Measurements from ENCODE around the gene TBC1D5. TPM values are rescaled to one million over a fixed set of nuclear protein-coding genes. Genes with fewer than 3 reads are reported as not detected.

TBC1D5 gene
- polyA plus RNA-seq, 1 experiment = 44.6 TPM

- H3K27me3 ChIP-seq (ENCODE audit: control insufficient read depth, insufficient read depth, low read length) = no peaks in the 10 kb centered on the region
- ChIA-PET CTCF (interaction anchor here (0.6 kb wide), 1 partner anchor 836 kb away, joined by 3 read pairs; no protein-coding TSS in a partner anchor), POLR2A (no interaction called here)
- DNase-seq (ENCODE audit: low read depth, low spot score) = no peak
- no peaks in the 10 kb centered on the region; the same call in 1 of the 2 replicates for H3K9me3 ChIP-seq (ENCODE audit: control insufficient read depth, insufficient read depth, low read length)
- no peak overlapping the region for H3K27ac ChIP-seq (ENCODE audit: low read depth, low read length)
- H3K4me3 ChIP-seq (ENCODE audit: low read depth, low read length) = no peak overlapping the region
- TF ChIP-seq CTCF (IDR thresholded peaks at IDR 0.05; ENCODE audit: low read depth, low read length) = no peak
These were observed 136.5 kb downstream of the TBC1D5 start for GRCh38 chr3:17605934-17606333.

GRCh38 chr3:17605032-17605431, 137.4 kb downstream of the TBC1D5 start:
- no peak for TF ChIP-seq CTCF (IDR thresholded peaks at IDR 0.05; ENCODE audit: low read depth, low read length)
- CTCF ChIA-PET = interaction anchor here (0.9 kb wide), 1 partner anchor 40 kb away, joined by 3 read pairs; no protein-coding TSS in a partner anchor
- Histone ChIP-seq H3K27ac (ENCODE audit: low read depth, low read length) (no peak overlapping the region), H3K9me3 (ENCODE audit: control insufficient read depth, insufficient read depth, low read length) (no peaks in the 10 kb centered on the region; the same call in 1 of the 2 replicates), H3K4me3 (ENCODE audit: low read depth, low read length) (no peak overlapping the region), H3K27me3 (ENCODE audit: control insufficient read depth, insufficient read depth, low read length) (no peaks in the 10 kb centered on the region)
- POLR2A ChIA-PET = no interaction called here
- peak; percentile 29 for DNase-seq (ENCODE audit: low read depth, low spot score)

- ChIA-PET CTCF (interaction anchor here (1.5 kb wide), 1 partner anchor 43 kb away, joined by 4 read pairs; no protein-coding TSS in a partner anchor), POLR2A (no interaction called here)
- H3K4me3 ChIP-seq (ENCODE audit: low read depth, low read length) = no peak overlapping the region
- no peaks in the 10 kb centered on the region for H3K27me3 ChIP-seq (ENCODE audit: control insufficient read depth, insufficient read depth, low read length)
- TF ChIP-seq CTCF (IDR thresholded peaks at IDR 0.05; ENCODE audit: low read depth, low read length) = no peak
- peaks cover 6% of the 10 kb centered on the region for H3K9me3 ChIP-seq (ENCODE audit: control insufficient read depth, insufficient read depth, low read length)
- H3K27ac ChIP-seq (ENCODE audit: low read depth, low read length) = no peak overlapping the region
- no peak for DNase-seq (ENCODE audit: low read depth, low spot score)
These were observed 140.3 kb downstream of the TBC1D5 start for GRCh38 chr3:17602126-17602525.

- Histone ChIP-seq H3K27ac (ENCODE audit: low read depth, low read length) (no peak overlapping the region), H3K27me3 (ENCODE audit: control insufficient read depth, insufficient read depth, low read length) (no peaks in the 10 kb centered on the region), H3K4me3 (ENCODE audit: low read depth, low read length) (no peak overlapping the region), H3K9me3 (ENCODE audit: control insufficient read depth, insufficient read depth, low read length) (peaks cover 9% of the 10 kb centered on the region)
- TF ChIP-seq CTCF (IDR thresholded peaks at IDR 0.05; ENCODE audit: low read depth, low read length) = no peak
- POLR2A ChIA-PET = no interaction called here
- CTCF ChIA-PET = no interaction called here
- DNase-seq (ENCODE audit: low read depth, low spot score) = no peak
These were observed 149.5 kb downstream of the TBC1D5 start for GRCh38 chr3:17592956-17593355.

- Histone ChIP-seq H3K27ac (ENCODE audit: low read depth, low read length) (no peak overlapping the region), H3K4me3 (ENCODE audit: low read depth, low read length) (no peak overlapping the region), H3K9me3 (ENCODE audit: control insufficient read depth, insufficient read depth, low read length) (peaks cover 9% of the 10 kb centered on the region), H3K27me3 (ENCODE audit: control insufficient read depth, insufficient read depth, low read length) (no peaks in the 10 kb centered on the region)
- TF ChIP-seq CTCF (IDR thresholded peaks at IDR 0.05; ENCODE audit: low read depth, low read length) = no peak
- ChIA-PET POLR2A (no interaction called here), CTCF (no interaction called here)
- DNase-seq (ENCODE audit: low read depth, low spot score) = no peak
These were observed 152.0 kb downstream of the TBC1D5 start for GRCh38 chr3:17590465-17590864.

Data from AG04450 (cell line).